ENCODE results near the gene TBC1D16. TPM values are rescaled to one million over a fixed set of nuclear protein-coding genes. Genes with fewer than 3 reads are reported as not detected.

Gene TBC1D16
- total RNA-seq, 1 experiment from 2014 or later, result 85.8 TPM

GRCh38 chr17:79981661-79982101 lies 54.0 kb downstream of the TBC1D16 start:
- no peak overlapping the region for H3K27ac ChIP-seq (ENCODE audit: insufficient read length, low read depth, low read length)
- no peak overlapping the region for H2BK12ac ChIP-seq (ENCODE audit: insufficient read length, low read depth, low read length)
- H3K27me3 ChIP-seq (ENCODE audit: insufficient read depth, low read length), result no peaks in the 10 kb centered on the region
- H3K4ac ChIP-seq (ENCODE audit: low read depth, low read length), result no peak overlapping the region
- no peak overlapping the region for H4K5ac ChIP-seq (ENCODE audit: insufficient read length, low read depth, low read length)
- no peak overlapping the region for H4K91ac ChIP-seq (ENCODE audit: insufficient read length, low read depth, low read length)
- H3K36me3 Mint-ChIP-seq (ENCODE audit: insufficient read depth in 1 of 3, low read depth in 3 of 3), result peaks cover 0 to 3% (median 1%) of the 10 kb centered on the region in 3 experiments; a peak in 3 of 7 replicates
- no CpG with 5 or more reads among the region's 23 CpGs for WGBS (ENCODE audit: extremely low coverage, insufficient read length, low lambda C conversion rate)
- H3K14ac ChIP-seq (ENCODE audit: insufficient read depth, low read length), result no peak overlapping the region
- H3K27me3 Mint-ChIP-seq (ENCODE audit: low read depth), result no peaks in the 10 kb centered on the region; the same call in 1 of the 2 replicates
- H3K79me1 ChIP-seq (ENCODE audit: insufficient read depth, low read depth, low read length, poor library complexity, severe bottlenecking), result peaks cover 2% of the 10 kb centered on the region
- H3K9me3 ChIP-seq (ENCODE audit: control insufficient read depth, low read depth, low read length), result no peaks in the 10 kb centered on the region
- no peak overlapping the region for H2BK5ac ChIP-seq (ENCODE audit: insufficient read length, low read length)
- H3K27ac Mint-ChIP-seq, result peak overlapping the region in 2 of 3 experiments; percentile 33 to 65; a peak in 4 of 7 replicates
- H2AK5ac ChIP-seq (ENCODE audit: insufficient read length, low read length), result no peak overlapping the region
- H3K4me2 ChIP-seq (ENCODE audit: insufficient read depth, insufficient read length, low read length), result no peak overlapping the region
- no peak overlapping the region for H2AFZ ChIP-seq (ENCODE audit: low read length)
- no peak overlapping the region for H2BK15ac ChIP-seq (ENCODE audit: low read depth, low read length)
- no peak overlapping the region for H4K8ac ChIP-seq (replicated peaks; ENCODE audit: insufficient read length, low read depth, low read length)
- H3K4me1 ChIP-seq (ENCODE audit: insufficient read depth, low read length), result no peaks in the 10 kb centered on the region
- no peak overlapping the region for H2BK120ac ChIP-seq (ENCODE audit: low read depth, low read length, poor library complexity, severe bottlenecking)
- no peak overlapping the region for H3T11ph ChIP-seq (ENCODE audit: low read length)
- H3K4me3 Mint-ChIP-seq, result no peak overlapping the region
- no peaks in the 10 kb centered on the region for H3K23me2 ChIP-seq (ENCODE audit: insufficient read length, low read depth, low read length, poor library complexity, severe bottlenecking)
- H3K9me3 Mint-ChIP-seq, result no peaks in the 10 kb centered on the region
- no peak for TF ChIP-seq CTCF (conservative IDR thresholded peaks at IDR 0.05)
- no peaks in the 10 kb centered on the region for H4K20me1 ChIP-seq (ENCODE audit: control insufficient read depth, insufficient read depth, insufficient read length)
- H3K9ac ChIP-seq (ENCODE audit: extremely low read depth, insufficient read length, low read length), result no peak overlapping the region
- no peak overlapping the region for H2BK20ac ChIP-seq (ENCODE audit: low read depth, low read length, poor library complexity, severe bottlenecking)
- no peak overlapping the region for H3K23ac ChIP-seq (ENCODE audit: insufficient read length, low read depth, low read length)
- peaks cover 10 to 30% of the 10 kb centered on the region in 2 experiments for H3K4me1 Mint-ChIP-seq
- peak; percentile 29 for DNase-seq
- H3K56ac ChIP-seq (ENCODE audit: insufficient read length, low read depth, low read length), result no peak overlapping the region
- no peak overlapping the region for H3K18ac ChIP-seq (ENCODE audit: insufficient read length, low read depth, low read length)
- no peaks in the 10 kb centered on the region for H3K79me2 ChIP-seq (ENCODE audit: insufficient read depth, low read length)
